ENCODE results near the gene SOCS3.
A peak's percentile ranks its signal among the peaks of the same experiment; 100 is the strongest.
"Not testable (repeated sequence)": the region's sequence is repeated elsewhere in the genome, so short reads cannot be mapped to it uniquely, and the experiment has no call there.

The SOCS3 gene

GRCh38 chr17:78313735-78314648, 45.9 kb downstream of the SOCS3 start:
- DNase-seq (ENCODE audit: low read depth in 4 of 4, low spot score in 1 of 4): peak in 3 of 4 experiments; percentile 33 to 78 (median 55)

GRCh38 chr17:78309659-78310255, 50.1 kb downstream of the SOCS3 start:
- DNase-seq (ENCODE audit: low read depth in 4 of 4, low spot score in 1 of 4): not testable (repeated sequence)

GRCh38 chr17:78307887-78308638, 51.8 kb downstream of the SOCS3 start:
- no peak for DNase-seq (ENCODE audit: low read depth in 4 of 4, low spot score in 1 of 4)

GRCh38 chr17:78306913-78307312, 53.0 kb downstream of the SOCS3 start:
- DNase-seq (ENCODE audit: low read depth in 4 of 4, low spot score in 1 of 4): no peak
